Uterus (tissue), 4 donors: ENCODE measurements around the gene TK2. TPM values are rescaled to one million over a fixed set of nuclear protein-coding genes. Genes with fewer than 3 reads are reported as not detected.

Experiments used
- DNase-seq, 2 donors: peaks; one replicate each; pipeline ENCODE4 v3.0.0-alpha.2; 2019 to 2020
- H3K27ac ChIP-seq, 2 donors: fragments of 200-600 bp; sonication (generic); 1 replicate in 1 of 2; 2 replicates in 1 of 2; pipeline ENCODE4 v1.5.1; 2016 to 2018
- H3K27me3 ChIP-seq, 2 donors: fragments of 200-600 bp; sonication (generic); one replicate each; pipeline ENCODE4 v1.5.1; 2018 to 2019; ENCODE audit warnings: control low read depth in 1 of 2
- H3K36me3 ChIP-seq, 2 donors: fragments of 200-600 bp; sonication (generic); one replicate each; pipeline ENCODE4 v1.5.1; 2019; ENCODE audit warnings: control low read depth in 1 of 2
- H3K4me1 ChIP-seq, 2 donors: fragments of 200-600 bp; sonication (generic); one replicate each; pipeline ENCODE4 v1.5.1; 2018 to 2019; ENCODE audit warnings: control low read depth in 1 of 2
- H3K4me3 ChIP-seq, 2 donors: fragments of 200-600 bp; sonication (generic); 1 replicate in 1 of 2; 2 replicates in 1 of 2; pipeline ENCODE4 v1.5.1; 2018 to 2019; ENCODE audit warnings: mild to moderate bottlenecking in 1 of 2
- H3K9me3 ChIP-seq, 2 donors: fragments of 200-600 bp; sonication (generic); one replicate each; pipeline ENCODE4 v1.5.1; 2019; ENCODE audit warnings: control low read depth in 1 of 2
- CTCF ChIP-seq, 4 experiments: fragments of 200-600 bp in 2 of 4; fragments of 450-650 bp in 2 of 4; sonication (generic) in 2 of 4; IDR thresholded peaks; one replicate each; pipeline ENCODE4 v1.5.1; 2016 to 2019; ENCODE audit warnings: antibody characterized with exemption in 4 of 4, mild to moderate bottlenecking in 2 of 4, moderate library complexity in 1 of 4
- POLR2A ChIP-seq, 2 donors: fragments of 450-650 bp; IDR thresholded peaks; one replicate each; pipeline ENCODE4 v1.6.1; 2016; ENCODE audit warnings: antibody characterized with exemption in 2 of 2, mild to moderate bottlenecking in 1 of 2, moderate library complexity in 1 of 2
- intact Hi-C: fragments of 100-400 bp; cut with DNase I; formaldehyde crosslinking; loops from one replicate; pipeline ENCODE4 v1.15.1; 2023; ENCODE audit warnings: low total_unique reads
- total RNA-seq, 4 donors: library from RNA; depleted of rRNA in 3 of 4; stranded (reverse); fragments of >200 nt in 3 of 4; gene quantifications; one replicate each; pipeline versions ENCODE4 v1.1.0 to v1.2.4, GENCODE V29; 2014 to 2023
- donor health status: DM: yes; HTN: yes; CAD: no.

Gene TK2
- total RNA-seq, 4 donors from 2014 or later = 13.6 to 52.6 (median 39.2) TPM

- no peak for DNase-seq
- Histone ChIP-seq H3K27me3 (no peaks in the 10 kb centered on the region), H3K9me3 (no peaks in the 10 kb centered on the region), H3K27ac (no peak overlapping the region), H3K4me3 (no peak overlapping the region), H3K36me3 (no peaks in the 10 kb centered on the region), H3K4me1 (no peaks in the 10 kb centered on the region)
- intact Hi-C loops = no loop called here
- TF ChIP-seq CTCF (IDR thresholded peaks at IDR 0.05) (no peak), POLR2A (IDR thresholded peaks at IDR 0.05) (no peak)
These were observed 78.7 kb downstream of the TK2 start for GRCh38 chr16:66471264-66471663.

GRCh38 chr16:66470556-66470955 is 79.4 kb downstream of the TK2 start:
- no peaks in the 10 kb centered on the region for H3K27me3 ChIP-seq
- no peak overlapping the region for H3K4me3 ChIP-seq
- no peak for DNase-seq
- no peak overlapping the region for H3K27ac ChIP-seq
- intact Hi-C loops = no loop called here
- TF ChIP-seq CTCF (IDR thresholded peaks at IDR 0.05) (no peak), POLR2A (IDR thresholded peaks at IDR 0.05) (no peak)
- no peaks in the 10 kb centered on the region for H3K36me3 ChIP-seq
- no peaks in the 10 kb centered on the region for H3K4me1 ChIP-seq
- H3K9me3 ChIP-seq = no peaks in the 10 kb centered on the region

- H3K36me3 ChIP-seq = no peaks in the 10 kb centered on the region
These were observed 79.9 kb downstream of the TK2 start for GRCh38 chr16:66469947-66470546.

GRCh38 chr16:66469291-66469946 is 80.5 kb downstream of the TK2 start:
- no peaks in the 10 kb centered on the region for H3K36me3 ChIP-seq
- H3K4me1 ChIP-seq = no peaks in the 10 kb centered on the region
- H3K4me3 ChIP-seq = no peak overlapping the region
- intact Hi-C loops = no loop called here
- no peaks in the 10 kb centered on the region for H3K9me3 ChIP-seq
- no peak for DNase-seq
- no peaks in the 10 kb centered on the region for H3K27me3 ChIP-seq
- H3K27ac ChIP-seq = no peak overlapping the region
- TF ChIP-seq CTCF (IDR thresholded peaks at IDR 0.05) = no peak
- no peak for TF ChIP-seq POLR2A (IDR thresholded peaks at IDR 0.05)

More at GRCh38 chr16:66469947-66470546, 79.9 kb downstream of the TK2 start:
- no peaks in the 10 kb centered on the region for H3K27me3 ChIP-seq
- H3K4me3 ChIP-seq = no peak overlapping the region
- H3K4me1 ChIP-seq = no peaks in the 10 kb centered on the region
- DNase-seq = no peak
- H3K9me3 ChIP-seq = no peaks in the 10 kb centered on the region
- intact Hi-C loops = no loop called here
- no peak overlapping the region for H3K27ac ChIP-seq
- no peak for TF ChIP-seq POLR2A (IDR thresholded peaks at IDR 0.05)
- no peak for TF ChIP-seq CTCF (IDR thresholded peaks at IDR 0.05)

- Histone ChIP-seq H3K9me3 (no peaks in the 10 kb centered on the region), H3K4me1 (no peaks in the 10 kb centered on the region), H3K4me3 (no peak overlapping the region), H3K27ac (no peak overlapping the region), H3K36me3 (no peaks in the 10 kb centered on the region), H3K27me3 (no peaks in the 10 kb centered on the region)
- TF ChIP-seq POLR2A (IDR thresholded peaks at IDR 0.05) (no peak), CTCF (IDR thresholded peaks at IDR 0.05) (no peak)
- DNase-seq = no peak
- intact Hi-C loops = no loop called here
These were observed 81.5 kb downstream of the TK2 start for GRCh38 chr16:66468321-66468965.
